H1 (cell line): Measurements from ENCODE around the gene SLCO2A1. TPM values are rescaled to one million over a fixed set of nuclear protein-coding genes. Genes with fewer than 3 reads are reported as not detected.
A peak's percentile ranks its signal among the peaks of the same experiment; 100 is the strongest.

Experiments
- CTCF ChIA-PET: fragments of 300-600 bp; sonication (Branson Sonifier 250); formaldehyde crosslinking; loops from one replicate; lab custom pipeline; 2021; ENCODE audit not compliant: partially characterized antibody; lab: Charles Lee
- POLR2A ChIA-PET: fragments of 300-600 bp; sonication (Branson Sonifier 250); formaldehyde crosslinking; loops from one replicate; lab custom pipeline; 2021; ENCODE audit warnings: inconsistent platforms; ENCODE audit not compliant: partially characterized antibody; lab: Charles Lee
- DNase-seq, 2 experiments: peaks; one replicate each; pipeline versions ENCODE4 v3.0.0 to v3.0.0-alpha.2; 2010 to 2022; ENCODE audit warnings: low spot score in 2 of 2, low read depth in 1 of 2, mixed read lengths in 1 of 2
- FAIRE-seq: peaks from 2 replicates; lab custom pipeline; 2011; peaks lifted over from hg19 to GRCh38; lab: Jason Lieb, UNC
- H2AFZ ChIP-seq: 2 replicates; pipeline ENCODE4 v1.8.1; 2012; ENCODE audit warnings: low read length, inconsistent platforms
- H2AK5ac ChIP-seq: 2 replicates; pipeline ENCODE4 v1.6.1; 2013; ENCODE audit warnings: low read depth, low read length
- H2BK120ac ChIP-seq: replicated peaks from 2 replicates; pipeline ENCODE3; 2013; ENCODE audit warnings: low read depth, low read length, inconsistent platforms
- H2BK12ac ChIP-seq: 2 replicates; pipeline ENCODE4 v1.6.1; 2013; ENCODE audit warnings: low read depth, low read length
- H2BK15ac ChIP-seq: 2 replicates; pipeline ENCODE4 v1.6.1; 2013; ENCODE audit warnings: low read length
- H2BK20ac ChIP-seq: 2 replicates; pipeline ENCODE4 v1.6.1; 2013; ENCODE audit warnings: low read length
- H2BK5ac ChIP-seq: 2 replicates; pipeline ENCODE4 v1.6.1; 2013; ENCODE audit warnings: low read depth, low read length
- H3K14ac ChIP-seq: 2 replicates; pipeline ENCODE4 v1.6.1; 2013; ENCODE audit warnings: inconsistent platforms; ENCODE audit not compliant: insufficient read length
- H3K18ac ChIP-seq: 2 replicates; pipeline ENCODE4 v1.6.1; 2013; ENCODE audit warnings: low read length; ENCODE audit errors: extremely low read depth
- H3K23ac ChIP-seq: 2 replicates; pipeline ENCODE4 v1.6.1; 2013; ENCODE audit warnings: inconsistent platforms; ENCODE audit not compliant: insufficient read length
- H3K23me2 ChIP-seq: 2 replicates; pipeline ENCODE4 v1.6.1; 2013; ENCODE audit warnings: low read depth, low read length
- H3K27ac ChIP-seq: 2 replicates; pipeline ENCODE4 v1.6.1; 2011; ENCODE audit warnings: low read depth, low read length, inconsistent platforms
- H3K27me3 ChIP-seq, 4 experiments: replicated peaks in 1 of 4; 1 replicate in 1 of 4; 2 replicates in 3 of 4; pipeline versions ENCODE4 v1.6.1 to v1.8.1; 2011 to 2013; ENCODE audit warnings: low read length in 3 of 4, mild to moderate bottlenecking in 3 of 4, inconsistent platforms in 2 of 4, mixed read lengths in 2 of 4, moderate library complexity in 1 of 4; ENCODE audit not compliant: control insufficient read depth in 3 of 4, insufficient read depth in 3 of 4; ENCODE audit errors: extremely low read depth in 1 of 4
- H3K36me3 ChIP-seq, 4 experiments: 2 replicates each; pipeline versions ENCODE4 v1.6.1 to v1.8.1; 2011 to 2013; ENCODE audit warnings: mild to moderate bottlenecking in 4 of 4, low read length in 3 of 4, moderate library complexity in 2 of 4, control low read depth in 1 of 4, inconsistent platforms in 1 of 4; ENCODE audit not compliant: insufficient read depth in 4 of 4, control insufficient read depth in 2 of 4
- H3K4ac ChIP-seq: replicated peaks from 2 replicates; pipeline ENCODE3; 2013; ENCODE audit warnings: low read length, low read depth, mixed read lengths, inconsistent platforms; ENCODE audit not compliant: insufficient read length
- H3K4me1 ChIP-seq, 4 experiments: replicated peaks in 1 of 4; 1 replicate in 1 of 4; 2 replicates in 3 of 4; pipeline versions ENCODE4 v1.6.1 to v1.8.1; 2011 to 2013; ENCODE audit warnings: low read length in 3 of 4, inconsistent platforms in 2 of 4, mixed read lengths in 1 of 4; ENCODE audit not compliant: insufficient read depth in 4 of 4, control insufficient read depth in 3 of 4
- H3K4me2 ChIP-seq, 2 experiments: 2 replicates each; pipeline versions ENCODE4 v1.6.1 to v1.8.1; 2011 to 2013; ENCODE audit warnings: low read depth in 2 of 2, low read length in 2 of 2, control low read depth in 1 of 2, inconsistent platforms in 1 of 2, mild to moderate bottlenecking in 1 of 2; ENCODE audit not compliant: insufficient read depth in 1 of 2
- H3K4me3 ChIP-seq, 4 experiments: fragments of 200-600, 300-600 bp in 1 of 4; sonication (generic), shearing (Covaris generic), sonication (Bioruptor Twin) in 1 of 4; 2 replicates each; pipeline versions ENCODE4 v1.5.1 to v1.8.1; 2011 to 2016; ENCODE audit warnings: low read length in 4 of 4, low read depth in 3 of 4, control low read depth in 2 of 4, inconsistent platforms in 2 of 4, mild to moderate bottlenecking in 2 of 4, mixed read lengths in 1 of 4, moderate library complexity in 1 of 4; ENCODE audit not compliant: insufficient read depth in 2 of 4; ENCODE audit errors: extremely low read depth in 1 of 4
- H3K56ac ChIP-seq: replicated peaks from 2 replicates; pipeline ENCODE3; 2013; ENCODE audit warnings: low read depth, mild to moderate bottlenecking, mixed read lengths, low read length, inconsistent platforms; ENCODE audit not compliant: insufficient read length
- H3K79me1 ChIP-seq: 2 replicates; pipeline ENCODE4 v1.6.1; 2013; ENCODE audit warnings: low read depth, low read length, control low read depth
- H3K79me2 ChIP-seq, 2 experiments: 2 replicates each; pipeline versions ENCODE4 v1.6.1 to v1.8.1; 2012 to 2013; ENCODE audit warnings: low read length in 2 of 2, mild to moderate bottlenecking in 2 of 2, inconsistent platforms in 1 of 2; ENCODE audit not compliant: insufficient read depth in 2 of 2, control insufficient read depth in 1 of 2
- H3K9ac ChIP-seq, 4 experiments: replicated peaks in 1 of 4; 1 replicate in 1 of 4; 2 replicates in 3 of 4; pipeline versions ENCODE4 v1.6.1 to v1.8.1; 2011 to 2013; ENCODE audit warnings: low read depth in 3 of 4, low read length in 3 of 4, control low read depth in 2 of 4, mild to moderate bottlenecking in 2 of 4, moderate library complexity in 2 of 4, inconsistent platforms in 1 of 4; ENCODE audit errors: extremely low read depth in 1 of 4
- H3K9me3 ChIP-seq, 2 experiments: 2 replicates each; pipeline versions ENCODE4 v1.6.1 to v1.8.1; 2012 to 2013; ENCODE audit warnings: mild to moderate bottlenecking in 2 of 2, moderate library complexity in 2 of 2, control low read depth in 1 of 2, inconsistent platforms in 1 of 2, low read depth in 1 of 2, low read length in 1 of 2, mixed read lengths in 1 of 2; ENCODE audit not compliant: insufficient read depth in 2 of 2
- H4K20me1 ChIP-seq, 2 experiments: replicated peaks in 1 of 2; 2 replicates each; pipeline versions ENCODE3 to v1.8.1; 2011 to 2013; ENCODE audit warnings: inconsistent platforms in 2 of 2, low read length in 2 of 2, mild to moderate bottlenecking in 1 of 2; ENCODE audit not compliant: insufficient read depth in 2 of 2, control insufficient read depth in 1 of 2
- H4K5ac ChIP-seq: 2 replicates; pipeline ENCODE4 v1.6.1; 2013; ENCODE audit warnings: low read length, low read depth, mixed read lengths, inconsistent platforms; ENCODE audit not compliant: insufficient read length
- H4K8ac ChIP-seq: 2 replicates; pipeline ENCODE4 v1.8.0; 2013; ENCODE audit warnings: mild to moderate bottlenecking, moderate library complexity, low read length, inconsistent platforms; ENCODE audit not compliant: insufficient read depth; ENCODE audit errors: extremely low read depth
- H4K91ac ChIP-seq: replicated peaks from 2 replicates; pipeline ENCODE3; 2013; ENCODE audit warnings: low read length, mixed read lengths, inconsistent platforms; ENCODE audit not compliant: insufficient read length
- ASH2L ChIP-seq: fragments of 200-600, 300-600 bp; sonication (generic); IDR thresholded peaks from one replicate; pipeline ENCODE4 v1.7.1; 2017; ENCODE audit warnings: low read length
- ATF3 ChIP-seq: IDR thresholded peaks from 2 replicates; pipeline ENCODE4 v1.6.1; 2011; ENCODE audit warnings: low read depth, mild to moderate bottlenecking, low read length; ENCODE audit not compliant: insufficient read depth
- BCL11A ChIP-seq, 2 experiments: IDR thresholded peaks; one replicate each; pipeline ENCODE4 v1.6.1; 2011; ENCODE audit warnings: low read depth in 2 of 2, low read length in 2 of 2, mild to moderate bottlenecking in 2 of 2
- CBX5 ChIP-seq: fragments of 300-800, 300-1000 bp; sonication (generic); IDR thresholded peaks from 2 replicates; pipeline ENCODE4 v1.7.1; 2016; ENCODE audit warnings: antibody characterized with exemption, low read length, low read depth
- CBX8 ChIP-seq: fragments of 300-800, 300-1000 bp; sonication (generic); IDR thresholded peaks from 2 replicates; pipeline ENCODE4 v1.7.1; 2016; ENCODE audit warnings: low read depth, low read length, borderline replicate concordance
- CHD1 ChIP-seq: IDR thresholded peaks from 2 replicates; pipeline ENCODE4 v1.6.1; 2012; ENCODE audit warnings: low read depth, low read length, improper control_type of control experiment
- CREB1 ChIP-seq: IDR thresholded peaks from 2 replicates; pipeline ENCODE4 v1.6.1; 2012; ENCODE audit warnings: inconsistent platforms
- EZH2 ChIP-seq: fragments of 200-600 bp; sonication (generic); IDR thresholded peaks from 2 replicates; pipeline ENCODE4 v1.7.1; 2012; ENCODE audit warnings: low read depth, mild to moderate bottlenecking, moderate library complexity, low read length, inconsistent platforms; ENCODE audit not compliant: severe bottlenecking
- FOSL1 ChIP-seq: IDR thresholded peaks from 2 replicates; pipeline ENCODE4 v1.6.1; 2011; ENCODE audit warnings: mild to moderate bottlenecking, low read depth, low read length, moderate library complexity; ENCODE audit not compliant: insufficient read depth
- RFX5 ChIP-seq: IDR thresholded peaks from 2 replicates; pipeline ENCODE4 v1.6.1; 2011; ENCODE audit warnings: low read depth, low read length, improper control_type of control experiment, borderline replicate concordance
- RNF2 ChIP-seq: fragments of 200-900, 300-1000 bp; sonication (generic); IDR thresholded peaks from 2 replicates; pipeline ENCODE4 v1.7.1; 2016; ENCODE audit warnings: borderline replicate concordance, low read depth, mild to moderate bottlenecking, antibody characterized with exemption, low read length; ENCODE audit not compliant: poor library complexity, severe bottlenecking; ENCODE audit errors: missing control alignments
- TCF12 ChIP-seq: IDR thresholded peaks from 2 replicates; pipeline ENCODE4 v1.6.1; 2011; ENCODE audit warnings: low read depth, mild to moderate bottlenecking, low read length
- polyA plus RNA-seq, 7 experiments: library from polyadenylated mRNA; depleted of rRNA in 3 of 7; stranded (reverse) in 5 of 7; unstranded in 2 of 7; fragments of >200 nt in 5 of 7; fragments of 200-250 nt in 2 of 7; gene quantifications; 1 replicate in 5 of 7; 2 replicates in 1 of 7; 4 replicates in 1 of 7; pipeline versions ENCODE4 v1.2.1 to v1.2.3, GENCODE V29; 2011 to 2013; ENCODE audit warnings: missing spikeins in 2 of 7, mixed read lengths in 2 of 7
- total RNA-seq: library from RNA; stranded (reverse); fragmentation: NEBNext Ultra II Directional; extraction: Animal tissue kit (Norgen Biotek cat#: 25700); gene quantifications from 2 replicates; pipeline ENCODE4 v1.2.1, GENCODE V29; 2021
- TF ChIP-seq, protein P1 (sequence below): IDR thresholded peaks from 2 replicates; pipeline ENCODE4 v1.6.1; 2012; ENCODE audit warnings: low read length, inconsistent platforms

Gene SLCO2A1
- total and polyA plus RNA-seq, 2 of the 8 experiments (the other 6 are each of a cell fraction or from before 2014, with no cell fraction given): 1.1 to 2.3 TPM

- Histone ChIP-seq H3K4me3 (no peak overlapping the region), H3K18ac (no peak overlapping the region), H2AFZ (no peak overlapping the region), H3K23me2 (no peaks in the 10 kb centered on the region), H3K79me1 (no peaks in the 10 kb centered on the region; the same call in 1 of the 2 replicates), H3K56ac (no peak overlapping the region), H3K9ac (no peak overlapping the region), H2BK12ac (no peak overlapping the region), H2BK5ac (no peak overlapping the region), H3K9me3 (no peaks in the 10 kb centered on the region), H4K8ac (no peak overlapping the region), H3K4me2 (no peak overlapping the region), H3K79me2 (no peaks in the 10 kb centered on the region), H3K27me3 (no peaks in the 10 kb centered on the region; a peak in 1 of 7 replicates), H3K23ac (no peak overlapping the region), H2BK120ac (no peak overlapping the region), H4K20me1 (no peaks in the 10 kb centered on the region), H2BK20ac (no peak overlapping the region), H3K14ac (no peak overlapping the region), H2BK15ac (no peak overlapping the region), H3K4me1 (peaks cover 0 to 6% (median 1%) of the 10 kb centered on the region in 4 experiments; a peak in 2 of 7 replicates), H3K4ac (no peak overlapping the region), H4K5ac (no peak overlapping the region), H4K91ac (no peak overlapping the region), H3K36me3 (no peaks in the 10 kb centered on the region), H2AK5ac (0 out of 2 replicates have a peak overlapping the region, but pooled peaks have one; percentile 28), H3K27ac (no peak overlapping the region)
- no peak for FAIRE-seq
- DNase-seq: peak in 1 of 2 experiments; percentile 16
- ChIA-PET POLR2A (no interaction called here), CTCF (interaction anchor here (0.6 to 2.1 kb wide), 3 partner anchors 9 to 690 kb away, joined by 3 to 5 read pairs (median 4); no protein-coding TSS in a partner anchor)
- TF ChIP-seq CHD1 (no peak), ATF3 (no peak), ASH2L (no peak), RFX5 (no peak), CREB1 (no peak), TCF12 (no peak), BCL11A (IDR thresholded peaks at IDR 0.05; ENCODE audit: low read depth in 2 of 2, low read length in 2 of 2) (no peak), CBX8 (no peak), EZH2 (no peak), CBX5 (no peak), FOSL1 (no peak), RNF2 (no peak)
- TF ChIP-seq, protein P1, sequence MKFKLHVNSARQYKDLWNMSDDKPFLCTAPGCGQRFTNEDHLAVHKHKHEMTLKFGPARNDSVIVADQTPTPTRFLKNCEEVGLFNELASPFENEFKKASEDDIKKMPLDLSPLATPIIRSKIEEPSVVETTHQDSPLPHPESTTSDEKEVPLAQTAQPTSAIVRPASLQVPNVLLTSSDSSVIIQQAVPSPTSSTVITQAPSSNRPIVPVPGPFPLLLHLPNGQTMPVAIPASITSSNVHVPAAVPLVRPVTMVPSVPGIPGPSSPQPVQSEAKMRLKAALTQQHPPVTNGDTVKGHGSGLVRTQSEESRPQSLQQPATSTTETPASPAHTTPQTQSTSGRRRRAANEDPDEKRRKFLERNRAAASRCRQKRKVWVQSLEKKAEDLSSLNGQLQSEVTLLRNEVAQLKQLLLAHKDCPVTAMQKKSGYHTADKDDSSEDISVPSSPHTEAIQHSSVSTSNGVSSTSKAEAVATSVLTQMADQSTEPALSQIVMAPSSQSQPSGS: no peak
Measured at GRCh38 chr3:133883641-133884040, 146.1 kb downstream of the SLCO2A1 start.
